HG03066 (cell line): Measurements from ENCODE around the gene MISP3.

Source experiments
- ATAC-seq: cut with Tn5 transposase; IDR thresholded peaks from one replicate; pipeline ENCODE4 v1.9.1; 2021; ENCODE audit warnings: low read depth; ENCODE audit not compliant: unreplicated experiment

The MISP3 gene

DNA sequence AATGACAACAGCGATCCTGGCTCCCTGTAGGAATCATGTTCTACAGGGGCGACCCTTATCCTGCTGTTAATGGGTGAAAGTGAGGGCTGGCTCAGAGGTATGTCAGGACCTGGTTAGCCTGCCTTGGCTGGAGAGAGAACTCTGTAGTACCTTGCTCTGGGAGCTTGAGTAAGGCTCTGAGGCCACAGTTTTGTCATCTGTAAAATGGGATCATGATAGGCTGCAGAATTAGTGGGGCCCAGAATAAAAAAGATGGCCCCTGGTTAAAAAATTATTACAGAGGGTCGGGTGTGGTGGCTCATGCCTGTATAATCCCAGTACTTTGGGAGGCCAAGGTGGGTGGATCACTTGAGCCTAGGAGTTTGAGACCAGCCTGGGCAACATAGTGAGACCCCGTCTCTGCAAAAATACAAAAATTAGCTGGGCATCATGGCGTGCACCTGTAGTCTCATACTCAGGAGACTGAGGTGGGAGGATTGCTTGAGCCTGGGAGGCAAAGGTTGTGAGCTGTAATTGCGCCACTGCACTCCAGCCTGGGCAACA is 28.5 kb downstream of the MISP3 start:
- ATAC-seq = no peak

DNA sequence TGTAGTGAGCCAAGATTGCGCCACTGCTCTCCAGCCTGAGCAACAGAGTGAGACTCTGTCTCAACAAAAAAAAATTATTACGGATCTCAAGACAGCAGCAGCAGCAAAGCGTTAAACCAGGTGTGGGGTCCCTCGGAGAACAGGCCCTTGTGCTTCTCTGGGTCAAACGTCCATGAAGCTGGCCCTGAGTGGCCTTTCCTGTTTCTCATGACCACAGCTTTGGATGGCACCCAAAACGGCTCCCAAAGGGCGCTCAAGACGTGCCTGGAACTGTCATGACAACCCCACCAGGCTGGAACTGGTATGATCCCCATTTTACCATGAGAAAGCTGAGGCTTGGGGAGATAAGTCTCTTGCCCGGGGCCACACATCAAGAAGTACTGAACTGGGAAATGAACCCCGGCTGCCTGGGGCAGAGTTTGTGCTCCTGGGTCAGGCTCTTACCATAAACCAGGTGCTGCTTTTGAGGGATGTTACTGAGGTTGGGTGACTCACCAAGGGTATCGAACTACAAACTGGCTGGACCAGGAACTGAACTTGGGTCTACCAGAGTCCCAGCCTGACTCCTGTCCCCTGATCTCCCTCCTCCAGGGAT is 29.6 kb downstream of the MISP3 start:
- no peak for ATAC-seq

DNA sequence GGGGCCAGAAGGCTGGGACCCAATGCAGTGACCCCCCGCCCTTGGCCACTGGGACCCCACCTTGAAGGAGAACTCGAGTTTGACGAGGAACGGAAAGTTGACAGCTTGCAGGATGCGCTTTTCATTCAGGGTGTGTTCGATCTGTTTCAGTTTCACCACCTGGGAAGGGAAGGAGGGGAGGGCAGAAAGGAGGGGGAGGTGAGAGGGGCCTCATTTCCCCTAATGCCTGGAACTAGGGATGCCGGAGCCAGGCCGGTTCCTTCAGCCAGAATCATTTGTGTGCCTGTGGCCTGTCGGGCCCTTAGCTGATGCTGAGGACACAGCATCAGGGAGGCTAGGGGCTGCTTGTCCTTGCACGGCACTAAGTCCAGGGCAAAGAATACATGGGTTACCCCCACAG is 30.2 kb downstream of the MISP3 start:
- ATAC-seq = no peak

DNA sequence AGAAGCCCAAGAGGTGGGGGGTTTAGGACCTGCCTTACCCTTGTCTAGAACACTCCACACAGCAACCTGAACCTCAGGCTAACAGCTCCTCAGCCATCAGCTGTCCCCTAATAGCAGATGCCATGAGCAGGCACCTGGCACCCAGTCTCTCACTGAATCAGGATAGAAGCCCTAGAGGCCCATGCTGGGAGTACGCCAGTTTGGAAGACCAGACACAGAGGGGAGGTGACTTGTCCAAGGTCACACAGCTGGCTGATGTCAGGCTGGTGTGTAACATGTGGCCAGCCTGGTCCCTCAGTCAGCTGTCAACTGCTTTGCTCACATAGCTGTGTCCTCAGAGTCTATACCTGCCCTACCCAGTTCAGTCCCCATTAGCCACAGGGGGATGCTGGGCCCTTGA is 30.7 kb downstream of the MISP3 start:
- no peak for ATAC-seq

DNA sequence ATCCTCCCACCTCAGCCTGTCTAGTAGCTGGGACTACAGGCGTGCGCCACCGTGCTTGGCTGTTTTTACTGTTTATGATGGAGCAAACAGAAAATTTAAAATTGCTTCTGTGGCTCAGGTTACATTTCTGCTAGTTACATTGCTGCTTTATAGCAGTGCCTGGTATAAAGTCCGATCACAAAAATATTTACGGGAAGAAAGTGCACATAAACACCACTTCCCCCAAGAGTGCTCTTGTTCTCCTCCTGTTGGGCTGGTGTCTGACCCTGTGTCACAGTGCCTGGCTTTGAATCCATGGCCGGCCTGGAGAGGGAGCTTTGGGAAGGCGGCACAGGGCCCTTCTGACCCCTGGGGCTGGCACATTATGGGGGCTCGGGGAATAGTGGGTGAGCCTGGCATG is 33.1 kb downstream of the MISP3 start:
- no peak for ATAC-seq

DNA sequence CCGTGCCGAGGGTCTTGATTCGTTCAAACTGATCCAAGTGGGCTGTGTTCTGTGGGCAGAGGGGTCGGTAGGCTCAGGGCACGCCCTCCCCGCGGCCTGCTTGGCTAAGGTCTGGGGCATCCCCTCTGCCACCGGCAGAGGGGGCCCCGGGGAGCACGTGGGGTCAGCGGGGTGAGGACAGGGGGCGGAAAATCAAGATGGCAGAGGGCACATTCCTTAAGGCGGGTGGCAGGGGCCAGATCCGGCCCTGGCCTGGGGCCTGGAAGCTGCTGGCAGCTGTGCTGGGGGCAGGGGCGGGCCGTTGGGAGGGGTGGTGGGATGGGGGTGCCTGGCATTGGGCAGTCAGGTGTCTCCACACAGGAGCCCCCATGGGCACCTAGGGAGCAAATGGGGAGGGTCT is 34.3 kb downstream of the MISP3 start:
- no peak for ATAC-seq

DNA sequence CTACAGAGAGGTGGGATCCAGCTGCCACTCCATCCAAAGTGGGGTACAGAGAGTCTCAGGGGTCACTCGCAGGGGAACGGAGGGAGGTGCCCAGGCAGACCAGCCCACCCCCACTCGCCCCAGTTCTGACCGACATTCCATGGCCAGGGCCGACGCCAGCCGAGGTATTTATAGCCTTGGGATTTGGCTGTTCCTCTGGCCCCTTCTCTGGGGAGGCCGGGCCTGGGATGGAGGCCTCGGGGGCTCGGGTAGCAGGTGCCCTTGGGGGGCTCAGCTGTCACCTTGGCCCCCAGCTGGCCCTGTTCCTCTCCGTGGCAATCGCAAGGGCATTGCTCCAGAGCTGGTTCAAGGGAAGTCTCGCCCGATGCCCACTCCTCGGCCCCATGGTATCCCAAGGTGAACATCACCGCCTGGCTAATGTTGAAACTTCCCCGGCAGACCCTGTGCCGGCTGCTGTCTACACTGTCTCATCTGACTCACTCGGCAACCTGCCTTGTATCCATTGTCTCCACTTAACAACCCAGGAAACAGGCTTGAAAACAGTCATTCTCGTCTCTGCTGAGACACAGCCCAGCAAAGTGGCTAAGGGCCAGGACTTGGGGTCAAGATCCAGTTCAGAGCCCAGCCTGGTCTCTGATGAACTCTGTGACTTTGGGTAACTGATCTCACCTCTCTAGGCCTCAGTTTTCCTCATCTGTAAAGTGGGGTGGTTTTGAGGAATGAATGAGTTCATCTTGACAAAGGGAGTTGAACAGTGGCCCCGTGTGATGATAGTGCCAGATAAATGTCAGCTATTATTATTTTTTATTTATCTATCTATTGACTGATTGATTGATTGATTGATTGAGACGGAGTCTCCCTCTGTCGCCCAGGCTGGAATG is 35.2 kb downstream of the MISP3 start:
- no peak for ATAC-seq

DNA sequence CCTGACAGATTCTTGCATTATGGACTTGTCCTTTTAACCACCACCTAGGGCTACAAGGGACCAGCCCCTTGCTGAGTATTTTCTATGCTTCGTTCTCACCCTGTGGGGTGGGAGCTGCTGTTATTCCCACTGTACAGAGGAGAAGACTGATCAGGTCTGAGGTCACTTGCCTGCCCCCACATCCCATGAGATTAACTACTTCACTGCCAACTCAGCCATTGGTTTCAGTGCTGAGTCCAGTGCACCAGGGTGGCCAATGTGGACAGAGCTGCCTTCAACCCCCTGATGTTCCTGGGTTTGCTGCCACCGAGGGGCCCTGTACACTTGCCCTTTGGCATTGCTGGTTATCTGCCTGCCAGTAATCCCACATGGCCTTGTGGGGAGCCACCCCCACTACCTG is 38.1 kb downstream of the MISP3 start:
- no peak for ATAC-seq

DNA sequence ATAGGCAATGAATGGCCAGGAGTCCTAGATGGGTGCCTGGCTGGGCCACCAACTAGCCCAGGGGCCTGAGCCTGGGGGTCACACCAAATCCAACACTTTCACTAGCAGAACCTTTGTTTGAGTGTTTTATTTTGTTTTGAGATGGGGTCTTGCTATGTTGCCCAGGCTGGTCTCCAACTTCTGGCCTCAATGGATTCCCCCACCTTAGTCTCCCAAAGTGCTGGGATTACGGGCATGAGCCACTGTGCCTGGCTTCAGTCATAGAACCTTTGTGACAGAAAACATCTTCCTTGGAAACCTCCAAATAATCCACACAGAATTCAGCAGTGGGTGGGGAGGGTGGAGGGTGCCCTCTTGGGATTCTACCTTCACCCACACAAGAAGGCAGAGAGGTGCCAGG is 38.9 kb downstream of the MISP3 start:
- no peak for ATAC-seq

DNA sequence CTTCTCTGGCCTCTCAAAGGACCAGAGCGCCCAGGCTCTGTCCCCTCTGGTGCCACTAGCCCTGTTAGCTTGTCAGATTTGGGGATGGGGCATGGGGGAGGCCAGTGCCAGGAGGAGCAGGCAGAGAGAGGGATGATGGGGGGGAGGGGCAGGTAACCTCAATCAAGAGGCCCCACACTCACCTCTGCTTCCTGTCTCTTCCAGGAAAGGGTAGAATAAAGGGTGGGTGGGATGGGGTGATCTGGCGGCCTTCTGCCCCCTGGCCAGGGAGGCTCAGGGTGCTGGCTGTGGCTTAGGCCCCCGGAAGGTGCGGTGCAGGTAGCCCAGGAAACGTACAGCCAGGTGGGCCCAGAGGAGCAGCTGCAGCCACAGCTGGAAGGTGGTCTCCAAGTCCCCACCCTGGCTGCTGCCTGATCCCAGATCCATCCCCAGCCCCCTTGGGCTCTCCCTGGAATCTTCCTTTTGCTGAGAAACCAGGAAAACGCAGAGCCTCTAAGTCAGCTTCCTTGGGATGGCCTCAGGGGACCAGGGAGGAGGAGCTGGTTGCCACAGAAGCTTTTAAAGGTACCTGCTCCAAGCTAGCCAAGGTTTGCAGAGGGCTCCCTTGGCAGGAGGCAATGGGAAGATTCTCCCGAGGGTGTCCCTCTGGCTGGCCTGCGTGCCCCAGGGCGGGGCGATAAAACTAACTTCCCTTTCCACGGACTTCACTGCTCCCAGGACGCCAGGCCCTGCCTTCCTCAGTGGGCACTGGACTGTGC is 39.6 kb downstream of the MISP3 start:
- ATAC-seq = no peak

DNA sequence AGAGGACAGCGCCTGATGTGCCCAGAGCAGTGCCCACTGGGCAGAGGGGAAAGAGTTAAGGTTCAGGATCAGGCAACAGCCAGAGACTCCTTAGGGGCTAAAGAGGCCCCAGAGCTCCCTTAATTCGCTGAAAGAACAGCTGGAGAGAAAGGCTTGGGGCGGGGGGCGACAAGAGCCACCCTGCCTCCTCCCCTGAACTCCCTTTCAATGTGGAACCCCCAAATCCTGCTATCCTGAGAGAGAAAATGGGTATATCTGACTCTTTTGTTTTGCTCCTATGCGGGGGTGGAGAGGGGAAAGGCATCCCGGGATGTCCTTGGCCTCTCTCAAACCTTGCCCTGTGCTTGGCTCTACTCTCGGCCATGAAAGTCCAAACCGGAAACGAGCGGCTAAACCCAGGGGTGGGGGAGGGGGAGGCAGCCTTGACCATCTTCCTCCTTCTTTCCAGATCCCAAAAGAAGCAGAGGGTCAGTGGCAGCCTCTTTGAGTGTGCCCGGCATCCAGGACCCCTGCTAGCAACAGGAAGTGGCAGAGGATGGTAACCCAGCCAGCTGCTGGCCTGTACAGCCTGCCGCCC is 40.3 kb downstream of the MISP3 start:
- no peak for ATAC-seq

DNA sequence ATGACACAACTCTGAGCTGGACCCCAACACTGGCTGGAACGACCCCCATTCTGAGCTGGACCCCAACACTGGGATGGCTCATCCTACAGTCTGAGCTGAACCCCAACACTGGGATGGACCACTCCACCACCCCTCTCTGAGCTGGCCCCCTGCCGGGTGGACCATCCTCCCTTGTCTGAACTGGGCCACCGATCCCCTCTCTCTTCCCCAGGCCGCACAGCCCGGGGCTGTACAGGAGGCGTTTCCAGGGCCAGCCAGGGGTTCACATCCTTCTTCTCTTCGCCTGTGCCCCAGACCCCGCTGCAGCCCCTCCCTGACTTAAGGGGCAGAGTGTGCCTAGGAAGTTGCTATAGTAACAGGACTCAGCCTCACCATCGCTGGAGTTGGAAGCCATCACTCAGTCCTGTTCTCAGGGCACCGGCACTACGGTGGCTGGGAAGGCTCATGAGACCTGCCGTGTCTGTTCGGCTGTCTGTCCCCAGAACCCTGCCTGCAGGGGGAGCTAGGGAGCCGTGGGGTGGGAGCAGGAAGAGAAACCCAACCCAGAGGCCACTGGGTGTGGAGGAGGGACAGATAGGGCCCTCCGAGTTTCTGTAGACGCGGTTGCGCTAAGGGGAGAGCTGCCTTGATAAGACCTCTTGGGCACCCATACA is 41.3 kb downstream of the MISP3 start:
- no peak for ATAC-seq

DNA sequence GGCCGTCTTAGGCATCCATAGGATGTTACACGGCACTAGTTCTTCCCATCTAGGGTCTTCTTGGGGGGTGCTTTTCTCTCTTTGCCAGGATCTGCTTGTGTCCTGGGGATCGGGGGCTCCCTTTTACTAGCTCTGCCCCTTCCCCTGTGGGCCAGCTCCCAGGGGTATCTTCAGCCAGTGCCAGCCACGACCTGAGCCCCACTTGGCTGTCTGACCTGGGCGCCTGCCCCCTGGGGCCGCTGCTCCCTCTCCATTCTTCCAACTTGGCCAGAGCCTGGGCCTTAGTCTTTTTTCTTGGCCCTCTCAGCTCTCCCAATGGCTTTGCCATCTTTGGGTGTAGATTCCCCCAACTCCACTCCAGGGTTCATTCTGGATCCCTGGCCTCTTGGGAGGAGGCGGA is 41.9 kb downstream of the MISP3 start:
- ATAC-seq = no peak

DNA sequence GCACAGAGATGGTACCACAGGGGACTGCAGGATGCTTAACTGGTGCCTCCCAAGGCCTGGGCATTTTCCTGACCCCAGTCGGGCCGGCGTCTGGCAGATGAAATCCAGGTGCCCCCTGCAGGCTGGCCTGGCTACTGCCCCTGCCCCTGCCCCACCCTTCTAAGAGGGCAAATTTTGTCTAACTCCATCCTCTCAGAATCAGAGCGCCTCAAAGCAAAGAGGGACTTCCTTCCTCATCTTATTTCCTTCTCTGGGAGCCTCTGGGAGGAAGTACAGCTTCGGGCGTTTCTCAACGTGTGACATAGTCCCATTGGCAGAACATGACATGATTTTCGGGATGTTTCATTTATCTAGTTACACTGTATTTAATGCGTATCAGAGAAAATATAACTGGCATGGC is 42.3 kb downstream of the MISP3 start:
- no peak for ATAC-seq

DNA sequence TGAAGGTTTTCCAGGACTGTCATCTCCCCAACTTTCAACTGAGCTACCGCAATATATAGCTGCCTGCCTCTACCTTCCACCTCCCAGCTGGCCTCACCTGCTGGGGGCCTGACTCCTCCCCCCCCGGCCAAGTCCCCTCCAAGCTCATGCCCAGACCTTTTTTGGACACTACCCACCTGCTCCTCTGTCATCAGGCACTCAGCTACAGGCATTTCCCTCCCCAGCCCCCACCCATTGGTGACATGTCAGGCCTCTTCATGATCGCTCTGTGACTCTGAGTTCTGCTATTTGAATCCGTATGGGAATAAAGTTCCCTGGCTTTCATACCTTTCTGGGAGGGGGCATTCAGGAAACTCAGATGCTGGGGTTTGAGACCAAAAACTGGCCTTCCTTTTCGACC is 43.2 kb downstream of the MISP3 start:
- ATAC-seq = no peak

DNA sequence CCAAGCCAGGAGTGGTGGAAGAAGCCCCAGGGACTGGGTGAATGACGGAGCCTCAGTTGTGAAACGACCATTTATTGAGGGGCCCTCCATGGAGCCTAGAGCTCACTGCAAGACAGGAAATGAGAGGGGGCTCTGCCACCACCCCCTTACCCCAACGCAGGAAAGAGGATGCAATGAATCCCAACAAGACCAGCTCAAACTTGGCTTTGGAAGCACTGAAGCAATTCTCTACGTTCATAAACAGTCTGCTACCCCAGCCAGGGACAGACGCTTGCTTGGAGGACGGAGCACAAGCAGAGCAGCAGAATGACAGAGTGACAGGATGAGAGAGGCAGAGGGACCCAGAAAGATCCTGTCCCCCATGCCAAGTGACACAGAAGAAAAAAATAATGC is 43.9 kb downstream of the MISP3 start:
- ATAC-seq = no peak

DNA sequence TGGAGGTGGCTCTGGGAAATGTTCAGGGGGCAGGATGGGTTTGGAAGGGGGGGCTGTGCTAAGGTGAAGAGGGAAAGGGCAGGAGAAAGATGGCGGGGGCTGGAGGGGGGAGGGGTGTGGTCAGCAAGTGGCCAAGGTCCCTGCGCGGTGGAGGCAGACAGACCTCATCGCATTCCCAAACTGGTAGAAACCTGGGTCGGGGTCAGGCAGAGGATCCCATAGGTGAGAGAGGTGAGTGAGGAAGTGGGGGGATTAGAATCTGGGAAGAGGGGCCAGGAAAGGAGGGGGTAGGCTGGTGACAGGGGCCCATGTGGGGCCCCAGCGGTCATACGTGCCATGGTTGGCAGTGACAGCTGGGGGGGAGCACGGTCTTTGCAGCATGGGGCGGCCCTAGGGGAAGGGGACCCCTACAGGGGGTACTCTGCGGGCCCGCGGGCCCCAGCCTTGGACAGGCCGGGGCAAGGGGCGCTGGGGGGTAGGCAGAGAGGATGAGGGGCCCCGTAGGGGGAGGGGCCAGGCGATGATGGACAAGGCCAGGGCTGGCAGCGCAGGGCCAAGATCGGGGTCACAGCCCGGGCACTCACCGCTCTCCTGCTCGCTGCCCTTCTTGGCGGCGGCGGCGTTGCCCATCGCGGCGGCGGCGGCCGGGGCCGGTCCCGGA is 44.5 kb downstream of the MISP3 start:
- ATAC-seq = no peak

DNA sequence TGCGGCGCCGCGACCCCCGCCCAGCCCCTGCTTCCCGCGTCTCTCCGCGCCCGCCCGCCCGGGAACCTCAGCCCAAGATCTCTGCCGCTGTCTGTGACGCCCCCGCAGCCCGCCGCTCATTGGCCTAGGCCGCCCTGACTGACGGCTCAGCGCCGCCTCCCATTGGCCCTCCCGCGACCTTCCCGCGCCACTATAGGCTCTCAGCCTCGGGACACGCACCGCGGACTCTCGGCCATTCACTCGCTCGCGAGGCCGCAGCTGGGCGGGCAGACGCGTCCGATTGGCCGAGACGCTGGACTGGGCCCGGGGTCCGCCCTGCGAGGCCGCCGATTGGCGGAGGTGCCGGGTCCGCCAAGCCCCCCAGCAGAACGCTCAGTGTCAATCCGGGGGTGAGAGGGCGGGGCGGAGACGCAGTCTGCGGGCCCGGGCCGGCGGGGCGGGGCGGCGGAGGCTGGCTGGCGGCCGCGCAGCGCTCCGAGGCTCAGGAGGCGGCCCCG is 45.1 kb downstream of the MISP3 start, which contains the start of gene PRKACA:
TSS of gene PRKACA (minus strand) at position 95 of the 497 bp plus-strand sequence. CDS start 215 bp downstream, outside the sequence.
- peak; percentile 81 for ATAC-seq

DNA sequence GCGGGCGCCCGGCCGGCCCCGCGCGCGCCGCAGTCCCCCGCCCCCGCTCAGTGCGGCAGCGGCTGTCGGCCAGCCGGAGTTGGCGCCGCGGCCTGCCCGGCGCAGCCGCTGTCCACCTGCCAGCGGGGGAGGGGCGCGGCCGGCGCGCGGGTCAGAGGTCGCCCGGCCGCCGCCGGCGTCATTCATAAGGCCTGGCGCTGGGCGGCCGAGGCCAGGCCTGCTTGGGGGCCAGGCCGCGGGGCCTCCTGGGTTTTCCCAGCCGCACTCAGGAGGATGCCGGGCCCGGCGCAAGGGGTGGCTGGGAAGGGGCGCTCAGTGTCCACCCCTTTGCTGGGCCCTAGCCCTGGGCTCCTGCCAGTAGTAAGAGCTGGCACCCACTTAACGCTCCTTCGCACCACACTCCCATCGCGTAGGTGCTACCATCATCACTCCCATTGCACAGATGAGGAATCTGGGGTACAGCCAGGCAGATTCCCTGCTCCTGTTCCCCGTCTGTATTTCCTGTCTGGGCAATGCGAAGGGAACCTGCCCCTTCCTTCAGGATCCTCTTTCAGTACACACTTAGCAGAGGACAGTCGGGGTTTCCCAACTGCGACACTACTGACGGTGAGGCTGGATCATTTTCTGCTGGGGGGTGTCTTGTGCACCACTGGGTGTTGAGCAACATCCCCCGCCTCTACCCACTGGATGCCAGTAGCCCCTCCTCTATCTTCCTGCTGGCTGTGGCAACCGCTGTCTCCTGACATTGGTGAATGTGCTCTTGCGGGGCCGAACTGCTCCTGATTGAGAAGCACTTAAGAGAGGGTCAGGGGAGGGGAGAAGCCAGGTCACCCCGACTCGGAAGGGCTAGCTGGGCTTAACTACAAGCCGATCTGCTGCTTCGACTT is 45.8 kb downstream of the MISP3 start:
- ATAC-seq = peak; percentile 29
